ENCODE data around the gene LSM3. TPM values are rescaled to one million over a fixed set of nuclear protein-coding genes. Genes with fewer than 3 reads are reported as not detected.
A peak's percentile ranks its signal among the peaks of the same experiment; 100 is the strongest.

Gene LSM3
- total RNA-seq, 6 experiments from 2014 or later = 15.5 to 21.1 (median 18.7) TPM

DNA sequence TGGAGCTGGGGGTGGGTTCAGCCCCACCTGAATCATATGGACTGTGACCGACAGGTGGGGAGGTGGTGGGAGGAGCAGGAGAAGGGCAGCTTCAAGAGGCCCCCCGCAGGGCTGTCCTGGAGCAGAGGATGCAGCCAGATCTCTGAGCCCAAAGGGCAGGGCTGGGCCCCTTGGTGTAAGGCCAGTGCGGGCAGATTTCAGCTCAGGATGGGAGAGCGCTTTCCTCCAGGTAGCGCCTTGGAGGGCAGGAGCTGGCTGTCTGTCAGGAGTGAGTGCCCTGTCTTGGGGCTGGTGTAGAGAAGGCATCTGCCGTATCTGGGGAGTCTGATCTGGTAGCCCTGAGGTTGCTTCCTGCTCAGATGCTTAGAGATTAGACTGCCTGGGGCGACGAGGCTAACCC, 46.5 kb upstream of the LSM3 start:
- TF ChIP-seq, protein P1, sequence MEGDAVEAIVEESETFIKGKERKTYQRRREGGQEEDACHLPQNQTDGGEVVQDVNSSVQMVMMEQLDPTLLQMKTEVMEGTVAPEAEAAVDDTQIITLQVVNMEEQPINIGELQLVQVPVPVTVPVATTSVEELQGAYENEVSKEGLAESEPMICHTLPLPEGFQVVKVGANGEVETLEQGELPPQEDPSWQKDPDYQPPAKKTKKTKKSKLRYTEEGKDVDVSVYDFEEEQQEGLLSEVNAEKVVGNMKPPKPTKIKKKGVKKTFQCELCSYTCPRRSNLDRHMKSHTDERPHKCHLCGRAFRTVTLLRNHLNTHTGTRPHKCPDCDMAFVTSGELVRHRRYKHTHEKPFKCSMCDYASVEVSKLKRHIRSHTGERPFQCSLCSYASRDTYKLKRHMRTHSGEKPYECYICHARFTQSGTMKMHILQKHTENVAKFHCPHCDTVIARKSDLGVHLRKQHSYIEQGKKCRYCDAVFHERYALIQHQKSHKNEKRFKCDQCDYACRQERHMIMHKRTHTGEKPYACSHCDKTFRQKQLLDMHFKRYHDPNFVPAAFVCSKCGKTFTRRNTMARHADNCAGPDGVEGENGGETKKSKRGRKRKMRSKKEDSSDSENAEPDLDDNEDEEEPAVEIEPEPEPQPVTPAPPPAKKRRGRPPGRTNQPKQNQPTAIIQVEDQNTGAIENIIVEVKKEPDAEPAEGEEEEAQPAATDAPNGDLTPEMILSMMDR (IDR thresholded peaks at IDR 0.05) = no peak
- Mint-ChIP-seq H3K4me1 (ENCODE audit: low read depth) (peaks cover 41% of the 10 kb centered on the region), H3K4me3 (no peak overlapping the region), H3K27me3 (ENCODE audit: insufficient read depth) (peaks cover 11% of the 10 kb centered on the region; the same call in 1 of the 2 replicates), H3K36me3 (ENCODE audit: low read depth) (peaks cover 67% of the 10 kb centered on the region), H3K9me3 (no peaks in the 10 kb centered on the region), H3K27ac (no peak overlapping the region)
- no peak for DNase-seq

DNA sequence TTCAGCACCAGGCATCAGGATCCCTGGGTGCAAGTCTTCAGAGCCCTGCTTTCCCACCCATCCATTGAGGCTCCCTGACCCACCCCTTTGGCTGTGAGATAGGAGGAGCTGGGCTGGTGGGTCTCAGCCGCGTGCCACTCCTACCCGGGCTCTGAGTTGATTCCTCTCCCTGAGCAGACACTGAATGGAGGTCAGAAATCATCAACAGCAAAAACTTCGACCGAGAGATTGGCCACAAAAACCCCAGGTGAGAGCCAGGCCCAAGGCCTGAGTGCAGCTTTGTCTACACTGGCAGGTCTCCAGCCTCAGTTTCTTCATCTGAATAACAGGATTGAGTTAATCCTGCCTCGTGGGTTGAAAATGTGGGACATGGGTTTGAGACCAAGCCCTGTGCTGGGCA, 45.9 kb upstream of the LSM3 start:
- Mint-ChIP-seq H3K27ac (peak overlapping the region; percentile 71), H3K4me1 (ENCODE audit: low read depth) (peaks cover 37% of the 10 kb centered on the region), H3K9me3 (no peaks in the 10 kb centered on the region), H3K27me3 (ENCODE audit: insufficient read depth) (peaks cover 11% of the 10 kb centered on the region; the same call in 1 of the 2 replicates), H3K36me3 (ENCODE audit: low read depth) (peaks cover 63% of the 10 kb centered on the region), H3K4me3 (no peak overlapping the region)
- TF ChIP-seq, protein P1 (IDR thresholded peaks at IDR 0.05) = no peak
- DNase-seq = no peak

DNA sequence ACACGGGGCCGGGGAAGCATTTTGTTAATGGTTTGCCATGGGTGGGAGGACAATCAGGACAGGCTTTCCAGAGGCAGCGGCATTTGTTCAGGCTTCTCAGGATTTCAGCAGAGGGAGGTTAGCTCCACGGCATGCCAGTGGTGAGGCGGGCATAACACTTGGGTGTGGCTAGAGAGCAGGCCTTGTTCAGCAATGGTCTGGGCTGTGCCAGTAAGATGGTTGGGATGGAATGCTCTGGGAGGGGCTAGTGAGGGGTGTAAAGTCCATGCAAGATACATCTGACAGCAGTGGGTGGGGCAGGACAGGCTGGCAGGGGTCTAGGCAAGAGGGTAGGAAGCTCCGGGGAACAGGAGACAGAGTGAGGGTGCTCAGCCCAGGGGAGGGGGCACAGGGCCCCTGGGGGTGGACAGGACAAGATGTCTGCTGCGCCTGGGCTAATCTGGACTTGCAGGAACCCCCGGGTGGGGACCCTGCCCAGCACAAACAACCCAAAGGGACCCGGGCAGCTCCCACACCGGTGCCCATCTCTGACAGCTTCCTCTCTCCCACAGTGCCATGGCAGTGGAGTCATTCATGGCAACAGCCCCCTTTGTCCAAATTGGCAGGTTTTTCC, 45.3 kb upstream of the LSM3 start:
- DNase-seq = no peak
- Mint-ChIP-seq H3K27me3 (ENCODE audit: insufficient read depth) (peaks cover 11% of the 10 kb centered on the region; the same call in 1 of the 2 replicates), H3K4me3 (no peak overlapping the region), H3K4me1 (ENCODE audit: low read depth) (peaks cover 37% of the 10 kb centered on the region), H3K27ac (peak overlapping the region; percentile 71), H3K9me3 (no peaks in the 10 kb centered on the region), H3K36me3 (ENCODE audit: low read depth) (peaks cover 63% of the 10 kb centered on the region)
- TF ChIP-seq, protein P1 (IDR thresholded peaks at IDR 0.05) = no peak

DNA sequence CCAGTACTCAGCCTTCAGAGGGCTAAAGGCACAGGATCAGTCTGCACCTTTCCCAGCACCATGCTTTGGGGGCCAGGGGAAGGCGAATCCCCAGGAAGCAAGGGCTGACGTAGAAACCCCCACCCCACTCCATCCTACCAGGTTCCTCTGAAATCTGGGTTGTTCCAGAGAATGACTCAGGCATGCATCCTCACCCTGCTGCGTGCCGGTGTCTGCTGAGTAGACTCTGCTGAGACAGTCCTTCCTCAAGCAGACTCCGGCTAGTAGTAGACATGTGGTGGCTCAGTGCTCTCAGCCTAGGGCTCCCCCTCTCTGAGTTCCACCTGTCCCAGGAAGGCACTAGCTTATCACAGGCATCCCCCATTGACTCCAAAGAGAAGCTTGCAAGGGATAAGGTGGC, 44.7 kb upstream of the LSM3 start:
- H3K4me3 Mint-ChIP-seq = no peak overlapping the region
- H3K4me1 Mint-ChIP-seq (ENCODE audit: low read depth) = peaks cover 37% of the 10 kb centered on the region
- H3K27me3 Mint-ChIP-seq (ENCODE audit: insufficient read depth) = peaks cover 11% of the 10 kb centered on the region; the same call in 1 of the 2 replicates
- TF ChIP-seq, protein P1 (IDR thresholded peaks at IDR 0.05) = no peak
- peak overlapping the region; percentile 71 for H3K27ac Mint-ChIP-seq
- no peaks in the 10 kb centered on the region for H3K9me3 Mint-ChIP-seq
- peaks cover 60% of the 10 kb centered on the region for H3K36me3 Mint-ChIP-seq (ENCODE audit: low read depth)
- peak; percentile 44 for DNase-seq

DNA sequence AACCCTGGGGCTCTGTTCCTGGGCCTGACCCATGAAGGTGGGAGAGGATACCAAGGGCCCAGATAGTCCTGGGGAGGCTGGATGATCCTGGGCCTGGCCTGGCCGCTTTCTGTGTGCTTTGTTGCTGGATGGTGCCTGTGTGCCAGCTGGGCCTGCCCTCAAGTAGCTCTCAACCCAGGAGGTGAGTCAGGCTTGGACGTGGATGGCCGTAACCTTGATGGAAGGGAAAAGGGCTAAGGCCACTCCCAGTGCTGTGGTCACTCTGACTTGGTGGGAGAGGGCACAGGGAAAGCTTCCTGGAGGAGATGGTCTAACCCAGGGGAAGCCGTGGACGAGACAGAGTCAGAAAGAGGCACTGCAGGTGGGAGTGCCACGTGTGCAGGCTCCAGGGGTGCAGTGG, 44.3 kb upstream of the LSM3 start:
- Mint-ChIP-seq H3K27me3 (ENCODE audit: insufficient read depth) (peaks cover 11% of the 10 kb centered on the region; the same call in 1 of the 2 replicates), H3K36me3 (ENCODE audit: low read depth) (peaks cover 59% of the 10 kb centered on the region), H3K4me1 (ENCODE audit: low read depth) (peaks cover 37% of the 10 kb centered on the region), H3K4me3 (no peak overlapping the region), H3K9me3 (no peaks in the 10 kb centered on the region), H3K27ac (peak overlapping the region; percentile 71)
- TF ChIP-seq, protein P1 (IDR thresholded peaks at IDR 0.05) = no peak
- no peak for DNase-seq

Measured in HFFc6 (cell line).